ENCODE measurements around the gene RTEL1.

- TF ChIP-seq EZH2 (IDR thresholded peaks at IDR 0.05) (no peak), POLR2AphosphoS5 (IDR thresholded peaks at IDR 0.05; ENCODE audit: borderline replicate concordance, low read depth, low read length) (no peak), FOXP2 (optimal IDR thresholded peaks at IDR 0.05; ENCODE audit: control extremely low read depth, extremely low read length, insufficient read depth) (no peak)
These were observed 15.8 kb downstream of the RTEL1 start for GRCh38 chr20:63673951-63674350.
